Measurements from ENCODE around the gene DCAF17.

GRCh38 chr2:171390941-171391516 is 43.0 kb upstream of the DCAF17 start:
- TF ChIP-seq CTCF (IDR thresholded peaks at IDR 0.05) (no peak), EZH2 (IDR thresholded peaks at IDR 0.05; ENCODE audit: borderline replicate concordance, insufficient read depth, low read depth, low read length, poor library complexity, severe bottlenecking) (no peak)
